ENCODE data around the gene EIF3J.

The EIF3J gene

GRCh38 chr15:44492672-44493071, 44.3 kb upstream of the EIF3J start:
- Histone ChIP-seq H3K36me3 (ENCODE audit: control insufficient read depth in 1 of 2, insufficient read depth in 2 of 2, low read length in 2 of 2) (peaks cover 10 to 21% of the 10 kb centered on the region in 2 experiments), H3K79me1 (ENCODE audit: low read length) (peaks cover 2% of the 10 kb centered on the region), H3K4me2 (ENCODE audit: low read length) (no peak overlapping the region), H3K27ac (ENCODE audit: low read depth, low read length) (no peak overlapping the region), H3K4me3 (ENCODE audit: low read depth, low read length) (no peak overlapping the region), H2AFZ (ENCODE audit: insufficient read depth, low read length, poor library complexity) (no peak overlapping the region), H3K4me1 (ENCODE audit: control insufficient read depth in 1 of 2, insufficient read depth in 2 of 2, low read length in 2 of 2) (peaks cover 0 to 2% of the 10 kb centered on the region in 2 experiments), H3K9ac (ENCODE audit: low read length) (no peak overlapping the region), H2BK120ac (ENCODE audit: insufficient read depth, low read length, poor library complexity) (no peak overlapping the region), H2BK12ac (ENCODE audit: low read length) (no peak overlapping the region), H3K4ac (ENCODE audit: low read depth, low read length) (no peak overlapping the region), H4K12ac (ENCODE audit: low read depth, low read length) (no peak overlapping the region), H3K27me3 (ENCODE audit: insufficient read depth, low read length) (no peaks in the 10 kb centered on the region), H2AK5ac (ENCODE audit: low read length) (no peak overlapping the region), H4K91ac (ENCODE audit: low read depth, low read length) (no peak overlapping the region), H3K18ac (ENCODE audit: low read length) (no peak overlapping the region), H4K8ac (ENCODE audit: low read depth, low read length) (no peak overlapping the region), H3K23ac (ENCODE audit: low read length) (no peak overlapping the region), H3K79me2 (ENCODE audit: control insufficient read depth, insufficient read depth, low read length, poor library complexity) (no peaks in the 10 kb centered on the region), H3K14ac (ENCODE audit: low read length) (no peak overlapping the region), H3K9me3 (ENCODE audit: insufficient read depth, low read depth, low read length) (no peaks in the 10 kb centered on the region), H2BK5ac (ENCODE audit: low read depth, low read length, poor library complexity) (no peak overlapping the region)
- DNase-seq: no peak
- WGBS (ENCODE audit: extremely low coverage, insufficient coverage, insufficient read length): no CpG with 5 or more reads among the region's 3 CpGs

- Histone ChIP-seq H3K27ac (ENCODE audit: low read depth, low read length) (no peak overlapping the region), H3K23ac (ENCODE audit: low read length) (no peak overlapping the region), H3K79me2 (ENCODE audit: control insufficient read depth, insufficient read depth, low read length, poor library complexity) (no peaks in the 10 kb centered on the region), H3K14ac (ENCODE audit: low read length) (no peak overlapping the region), H3K79me1 (ENCODE audit: low read length) (peaks cover 2% of the 10 kb centered on the region), H4K12ac (ENCODE audit: low read depth, low read length) (no peak overlapping the region), H2BK12ac (ENCODE audit: low read length) (no peak overlapping the region), H2AK5ac (ENCODE audit: low read length) (no peak overlapping the region), H2BK5ac (ENCODE audit: low read depth, low read length, poor library complexity) (no peak overlapping the region), H2BK120ac (ENCODE audit: insufficient read depth, low read length, poor library complexity) (no peak overlapping the region), H3K4me2 (ENCODE audit: low read length) (no peak overlapping the region), H3K4me1 (ENCODE audit: control insufficient read depth in 1 of 2, insufficient read depth in 2 of 2, low read length in 2 of 2) (peaks cover 0 to 2% of the 10 kb centered on the region in 2 experiments), H4K91ac (ENCODE audit: low read depth, low read length) (no peak overlapping the region), H3K36me3 (ENCODE audit: control insufficient read depth in 1 of 2, insufficient read depth in 2 of 2, low read length in 2 of 2) (peaks cover 16 to 23% of the 10 kb centered on the region in 2 experiments), H3K18ac (ENCODE audit: low read length) (no peak overlapping the region), H3K9ac (ENCODE audit: low read length) (no peak overlapping the region), H3K4ac (ENCODE audit: low read depth, low read length) (no peak overlapping the region), H2AFZ (ENCODE audit: insufficient read depth, low read length, poor library complexity) (no peak overlapping the region), H3K9me3 (ENCODE audit: insufficient read depth, low read depth, low read length) (no peaks in the 10 kb centered on the region), H4K8ac (ENCODE audit: low read depth, low read length) (no peak overlapping the region), H3K4me3 (ENCODE audit: low read depth, low read length) (no peak overlapping the region), H3K27me3 (ENCODE audit: insufficient read depth, low read length) (no peaks in the 10 kb centered on the region)
- DNase-seq: no peak
- no CpG with 5 or more reads among the region's 8 CpGs for WGBS (ENCODE audit: extremely low coverage, insufficient coverage, insufficient read length)
These were observed 41.4 kb upstream of the EIF3J start for GRCh38 chr15:44495562-44495961.

- Histone ChIP-seq H3K4me1 (ENCODE audit: control insufficient read depth in 1 of 2, insufficient read depth in 2 of 2, low read length in 2 of 2) (no peaks in the 10 kb centered on the region), H3K27me3 (ENCODE audit: insufficient read depth, low read length) (no peaks in the 10 kb centered on the region), H2BK5ac (ENCODE audit: low read depth, low read length, poor library complexity) (no peak overlapping the region), H3K14ac (ENCODE audit: low read length) (no peak overlapping the region), H3K9me3 (ENCODE audit: insufficient read depth, low read depth, low read length) (no peaks in the 10 kb centered on the region), H3K79me1 (ENCODE audit: low read length) (no peaks in the 10 kb centered on the region), H2BK12ac (ENCODE audit: low read length) (no peak overlapping the region), H4K8ac (ENCODE audit: low read depth, low read length) (no peak overlapping the region), H3K4me3 (ENCODE audit: low read depth, low read length) (no peak overlapping the region), H2AFZ (ENCODE audit: insufficient read depth, low read length, poor library complexity) (no peak overlapping the region), H3K27ac (ENCODE audit: low read depth, low read length) (no peak overlapping the region), H3K23ac (ENCODE audit: low read length) (no peak overlapping the region), H3K9ac (ENCODE audit: low read length) (no peak overlapping the region), H3K18ac (ENCODE audit: low read length) (no peak overlapping the region), H4K91ac (ENCODE audit: low read depth, low read length) (no peak overlapping the region), H2AK5ac (ENCODE audit: low read length) (no peak overlapping the region), H3K4me2 (ENCODE audit: low read length) (no peak overlapping the region), H4K12ac (ENCODE audit: low read depth, low read length) (no peak overlapping the region), H3K36me3 (ENCODE audit: control insufficient read depth in 1 of 2, insufficient read depth in 2 of 2, low read length in 2 of 2) (peaks cover 22% of the 10 kb centered on the region in 2 experiments), H2BK120ac (ENCODE audit: insufficient read depth, low read length, poor library complexity) (no peak overlapping the region), H3K79me2 (ENCODE audit: control insufficient read depth, insufficient read depth, low read length, poor library complexity) (no peaks in the 10 kb centered on the region), H3K4ac (ENCODE audit: low read depth, low read length) (no peak overlapping the region)
- WGBS (ENCODE audit: extremely low coverage, insufficient coverage, insufficient read length): no CpG with 5 or more reads among the region's 3 CpGs
- no peak for DNase-seq
These were observed 36.4 kb upstream of the EIF3J start for GRCh38 chr15:44500555-44500954.

GRCh38 chr15:44501768-44502366, 35.1 kb upstream of the EIF3J start:
- H3K36me3 ChIP-seq (ENCODE audit: control insufficient read depth in 1 of 2, insufficient read depth in 2 of 2, low read length in 2 of 2): peaks cover 18 to 23% of the 10 kb centered on the region in 2 experiments
- no peak overlapping the region for H3K18ac ChIP-seq (ENCODE audit: low read length)
- no peak overlapping the region for H2BK12ac ChIP-seq (ENCODE audit: low read length)
- H2AK5ac ChIP-seq (ENCODE audit: low read length): no peak overlapping the region
- WGBS (ENCODE audit: extremely low coverage, insufficient coverage, insufficient read length): no CpG with 5 or more reads among the region's 3 CpGs
- no peak overlapping the region for H3K4me2 ChIP-seq (ENCODE audit: low read length)
- no peaks in the 10 kb centered on the region for H3K9me3 ChIP-seq (ENCODE audit: insufficient read depth, low read depth, low read length)
- no peaks in the 10 kb centered on the region for H3K79me1 ChIP-seq (ENCODE audit: low read length)
- H3K27ac ChIP-seq (ENCODE audit: low read depth, low read length): no peak overlapping the region
- H3K4ac ChIP-seq (ENCODE audit: low read depth, low read length): no peak overlapping the region
- no peak overlapping the region for H4K12ac ChIP-seq (ENCODE audit: low read depth, low read length)
- no peaks in the 10 kb centered on the region for H3K27me3 ChIP-seq (ENCODE audit: insufficient read depth, low read length)
- no peak overlapping the region for H2BK120ac ChIP-seq (ENCODE audit: insufficient read depth, low read length, poor library complexity)
- H2AFZ ChIP-seq (ENCODE audit: insufficient read depth, low read length, poor library complexity): no peak overlapping the region
- H2BK5ac ChIP-seq (ENCODE audit: low read depth, low read length, poor library complexity): no peak overlapping the region
- no peaks in the 10 kb centered on the region for H3K79me2 ChIP-seq (ENCODE audit: control insufficient read depth, insufficient read depth, low read length, poor library complexity)
- peak in 1 of 2 donors; percentile 20 for DNase-seq
- no peak overlapping the region for H3K23ac ChIP-seq (ENCODE audit: low read length)
- no peak overlapping the region for H3K9ac ChIP-seq (ENCODE audit: low read length)
- H3K4me3 ChIP-seq (ENCODE audit: low read depth, low read length): no peak overlapping the region
- H3K4me1 ChIP-seq (ENCODE audit: control insufficient read depth in 1 of 2, insufficient read depth in 2 of 2, low read length in 2 of 2): no peaks in the 10 kb centered on the region
- H3K14ac ChIP-seq (ENCODE audit: low read length): no peak overlapping the region
- H4K91ac ChIP-seq (ENCODE audit: low read depth, low read length): no peak overlapping the region
- no peak overlapping the region for H4K8ac ChIP-seq (ENCODE audit: low read depth, low read length)
